Activated T-cell treated with anti-CD3 and anti-CD28 coated beads for 24 hours (primary cell): ENCODE data around the gene CKAP2L.
"Not testable (repeated sequence)": the region's sequence is repeated elsewhere in the genome, so short reads cannot be mapped to it uniquely, and the experiment has no call there.

ENCODE experiments used
- DNase-seq: peaks from one replicate; pipeline ENCODE4 v3.0.0-alpha.2; 2020; ENCODE audit warnings: low read depth

CKAP2L gene

GRCh38 chr2:112706947-112707346 is 57.5 kb downstream of the CKAP2L start:
- not testable (repeated sequence) for DNase-seq

GRCh38 chr2:112706170-112706664 is 58.2 kb downstream of the CKAP2L start:
- peak; percentile 24 for DNase-seq

- DNase-seq = no peak
Observed at GRCh38 chr2:112705575-112705974, 58.8 kb downstream of the CKAP2L start.

GRCh38 chr2:112703684-112704083 is 60.7 kb downstream of the CKAP2L start:
- no peak for DNase-seq

GRCh38 chr2:112701052-112701451 is 63.4 kb downstream of the CKAP2L start:
- no peak for DNase-seq

GRCh38 chr2:112699984-112700667 is 64.3 kb downstream of the CKAP2L start:
- no peak for DNase-seq

GRCh38 chr2:112698834-112699515 is 65.4 kb downstream of the CKAP2L start:
- DNase-seq = no peak

GRCh38 chr2:112694182-112694581 is 70.2 kb downstream of the CKAP2L start:
- no peak for DNase-seq

- DNase-seq = no peak
Observed at GRCh38 chr2:112693596-112693995, 70.8 kb downstream of the CKAP2L start.

- no peak for DNase-seq
Observed at GRCh38 chr2:112692918-112693317, 71.5 kb downstream of the CKAP2L start.

- DNase-seq = peak; percentile 39
Observed at GRCh38 chr2:112692495-112692911, 71.9 kb downstream of the CKAP2L start.

- DNase-seq = no peak
Observed at GRCh38 chr2:112691881-112692281, 72.5 kb downstream of the CKAP2L start.

- DNase-seq = peak; percentile 32
Observed at GRCh38 chr2:112690853-112691401, 73.5 kb downstream of the CKAP2L start.

GRCh38 chr2:112688086-112688880 is 76.1 kb downstream of the CKAP2L start:
- no peak for DNase-seq

- no peak for DNase-seq
Observed at GRCh38 chr2:112687522-112687921, 76.9 kb downstream of the CKAP2L start.
